Measurements from ENCODE around the gene FZD10.

- TF ChIP-seq CTCF (conservative IDR thresholded peaks at IDR 0.05; ENCODE audit: low read depth, low read length) (no peak), RFX5 (IDR thresholded peaks at IDR 0.05; ENCODE audit: low read depth, low read length) (no peak), MAFK (IDR thresholded peaks at IDR 0.05; ENCODE audit: low read depth, low read length) (no peak), POLR2A (IDR thresholded peaks at IDR 0.05; ENCODE audit: low read depth, low read length) (no peak), SMC3 (IDR thresholded peaks at IDR 0.05; ENCODE audit: low read depth, low read length) (no peak), FOS (IDR thresholded peaks at IDR 0.05; ENCODE audit: low read depth, low read length) (no peak), NFE2L2 (IDR thresholded peaks at IDR 0.05; ENCODE audit: low read depth, low read length) (no peak), BHLHE40 (IDR thresholded peaks at IDR 0.05; ENCODE audit: low read depth, low read length) (no peak)
- TF ChIP-seq, protein P1, sequence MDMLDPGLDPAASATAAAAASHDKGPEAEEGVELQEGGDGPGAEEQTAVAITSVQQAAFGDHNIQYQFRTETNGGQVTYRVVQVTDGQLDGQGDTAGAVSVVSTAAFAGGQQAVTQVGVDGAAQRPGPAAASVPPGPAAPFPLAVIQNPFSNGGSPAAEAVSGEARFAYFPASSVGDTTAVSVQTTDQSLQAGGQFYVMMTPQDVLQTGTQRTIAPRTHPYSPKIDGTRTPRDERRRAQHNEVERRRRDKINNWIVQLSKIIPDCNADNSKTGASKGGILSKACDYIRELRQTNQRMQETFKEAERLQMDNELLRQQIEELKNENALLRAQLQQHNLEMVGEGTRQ (IDR thresholded peaks at IDR 0.05; ENCODE audit: low read depth, low read length): no peak
- TF ChIP-seq, protein P2, sequence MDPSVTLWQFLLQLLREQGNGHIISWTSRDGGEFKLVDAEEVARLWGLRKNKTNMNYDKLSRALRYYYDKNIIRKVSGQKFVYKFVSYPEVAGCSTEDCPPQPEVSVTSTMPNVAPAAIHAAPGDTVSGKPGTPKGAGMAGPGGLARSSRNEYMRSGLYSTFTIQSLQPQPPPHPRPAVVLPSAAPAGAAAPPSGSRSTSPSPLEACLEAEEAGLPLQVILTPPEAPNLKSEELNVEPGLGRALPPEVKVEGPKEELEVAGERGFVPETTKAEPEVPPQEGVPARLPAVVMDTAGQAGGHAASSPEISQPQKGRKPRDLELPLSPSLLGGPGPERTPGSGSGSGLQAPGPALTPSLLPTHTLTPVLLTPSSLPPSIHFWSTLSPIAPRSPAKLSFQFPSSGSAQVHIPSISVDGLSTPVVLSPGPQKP (IDR thresholded peaks at IDR 0.05; ENCODE audit: borderline replicate concordance, low read depth, low read length): no peak
These were observed 14.2 kb upstream of the FZD10 start for GRCh38 chr12:130147875-130148596.

Measured in IMR-90 (cell line).